ENCODE data around the gene EP400. TPM values are rescaled to one million over a fixed set of nuclear protein-coding genes. Genes with fewer than 3 reads are reported as not detected.

EP400 gene
- total RNA-seq, 1 experiment from 2014 or later = 9.7 TPM

DNA sequence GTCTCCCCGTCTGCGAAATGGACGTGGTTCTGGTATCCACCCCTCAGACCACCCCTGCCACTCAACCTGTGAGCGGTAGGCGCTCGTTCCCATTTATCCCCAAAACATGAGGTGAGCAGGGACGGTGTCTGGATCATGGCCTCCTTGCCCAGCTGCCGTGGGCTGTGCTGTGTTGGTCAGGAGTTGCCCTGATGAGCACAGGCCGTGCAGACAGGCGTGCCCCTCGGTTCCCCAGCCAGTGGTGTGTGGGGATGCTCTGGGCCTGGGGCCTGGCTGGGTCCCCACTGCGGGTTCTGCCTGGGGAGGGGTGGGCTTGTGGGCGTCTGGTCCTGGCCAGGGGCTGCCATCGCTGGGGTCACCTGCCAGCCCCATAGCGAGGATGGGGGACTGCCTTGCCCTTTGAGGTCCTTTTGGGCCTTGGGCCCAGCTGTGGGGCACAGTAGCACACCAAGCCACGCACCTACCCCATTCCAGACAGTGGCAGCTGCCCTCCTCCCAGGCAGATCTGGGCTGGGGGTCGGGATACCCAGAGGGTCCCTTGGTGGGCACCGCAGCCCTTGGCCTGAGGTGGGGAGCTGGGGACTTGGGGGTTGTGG, 31.9 kb upstream of the EP400 start:
- Histone ChIP-seq H3K9me3 (replicated peaks) (no peaks in the 10 kb centered on the region), H3K27me3 (replicated peaks) (no peaks in the 10 kb centered on the region), H3K36me3 (peaks cover 48% of the 10 kb centered on the region), H3K4me1 (replicated peaks) (peaks cover 3% of the 10 kb centered on the region), H3K27ac (no peak overlapping the region), H3K4me3 (no peak overlapping the region)
- DNase-seq (ENCODE audit: low read depth in 1 of 2, low spot score in 2 of 2) = no peak

DNA sequence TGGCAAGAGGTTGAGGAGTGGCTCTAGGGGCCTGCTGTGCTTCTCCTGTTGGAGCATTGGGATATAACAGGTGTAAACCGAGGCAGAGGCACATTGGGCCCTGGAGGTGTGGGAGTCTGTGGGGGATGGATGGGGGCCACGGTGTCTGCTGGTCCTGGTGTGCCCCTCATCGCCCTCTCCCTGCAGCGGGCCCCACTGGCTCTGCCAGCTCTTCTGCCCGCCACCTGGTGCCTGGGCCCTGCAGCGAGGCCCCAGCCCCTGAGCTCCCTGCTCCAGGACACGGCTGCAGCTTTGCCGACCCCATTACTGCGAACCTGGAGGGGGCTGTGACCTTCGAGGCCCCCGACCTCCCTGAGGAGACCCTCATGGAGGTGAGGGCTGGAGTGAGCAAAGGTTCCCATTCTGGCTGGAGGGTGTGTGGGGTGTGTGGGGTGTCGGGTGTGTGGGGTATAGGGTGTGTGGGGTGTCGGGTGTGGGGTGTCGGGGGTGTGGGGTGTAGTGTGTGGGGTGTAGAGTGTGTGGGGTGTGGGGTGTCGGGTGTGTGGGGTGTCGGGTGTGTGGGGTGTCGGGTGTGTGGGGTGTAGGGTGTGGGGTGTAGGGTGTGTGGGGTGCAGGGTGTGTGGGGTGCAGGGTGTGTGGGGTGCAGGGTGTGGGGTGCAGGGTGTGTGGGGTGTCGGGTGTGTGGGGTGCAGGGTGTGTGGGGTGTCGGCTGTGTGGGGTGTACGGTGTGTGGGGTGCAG, 31.3 kb upstream of the EP400 start:
- H3K9me3 ChIP-seq (replicated peaks) = no peaks in the 10 kb centered on the region
- no peaks in the 10 kb centered on the region for H3K27me3 ChIP-seq (replicated peaks)
- no peak overlapping the region for H3K27ac ChIP-seq
- H3K4me3 ChIP-seq = no peak overlapping the region
- peaks cover 44% of the 10 kb centered on the region for H3K36me3 ChIP-seq
- no peak for DNase-seq (ENCODE audit: low read depth in 1 of 2, low spot score in 2 of 2)
- H3K4me1 ChIP-seq (replicated peaks) = no peaks in the 10 kb centered on the region

DNA sequence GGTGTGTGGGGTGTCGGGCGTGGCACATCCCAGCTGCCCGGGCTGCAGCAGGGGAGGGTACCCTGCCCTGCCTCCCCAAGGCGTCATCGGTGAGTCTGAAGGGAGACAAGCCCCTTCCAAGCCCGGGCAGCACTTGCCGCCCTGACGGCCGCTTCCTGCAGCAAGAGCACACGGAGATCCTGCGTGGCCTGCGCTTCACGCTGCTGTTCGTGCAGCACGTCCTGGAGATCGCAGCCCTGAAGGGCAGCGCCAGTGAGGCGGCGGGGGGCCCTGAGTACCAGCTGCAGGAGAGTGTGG, 30.7 kb upstream of the EP400 start:
- Histone ChIP-seq H3K27me3 (replicated peaks) (no peaks in the 10 kb centered on the region), H3K4me3 (no peak overlapping the region), H3K9me3 (replicated peaks) (no peaks in the 10 kb centered on the region), H3K27ac (no peak overlapping the region), H3K4me1 (replicated peaks) (no peaks in the 10 kb centered on the region), H3K36me3 (peaks cover 41% of the 10 kb centered on the region)
- DNase-seq (ENCODE audit: low read depth in 1 of 2, low spot score in 2 of 2) = no peak

DNA sequence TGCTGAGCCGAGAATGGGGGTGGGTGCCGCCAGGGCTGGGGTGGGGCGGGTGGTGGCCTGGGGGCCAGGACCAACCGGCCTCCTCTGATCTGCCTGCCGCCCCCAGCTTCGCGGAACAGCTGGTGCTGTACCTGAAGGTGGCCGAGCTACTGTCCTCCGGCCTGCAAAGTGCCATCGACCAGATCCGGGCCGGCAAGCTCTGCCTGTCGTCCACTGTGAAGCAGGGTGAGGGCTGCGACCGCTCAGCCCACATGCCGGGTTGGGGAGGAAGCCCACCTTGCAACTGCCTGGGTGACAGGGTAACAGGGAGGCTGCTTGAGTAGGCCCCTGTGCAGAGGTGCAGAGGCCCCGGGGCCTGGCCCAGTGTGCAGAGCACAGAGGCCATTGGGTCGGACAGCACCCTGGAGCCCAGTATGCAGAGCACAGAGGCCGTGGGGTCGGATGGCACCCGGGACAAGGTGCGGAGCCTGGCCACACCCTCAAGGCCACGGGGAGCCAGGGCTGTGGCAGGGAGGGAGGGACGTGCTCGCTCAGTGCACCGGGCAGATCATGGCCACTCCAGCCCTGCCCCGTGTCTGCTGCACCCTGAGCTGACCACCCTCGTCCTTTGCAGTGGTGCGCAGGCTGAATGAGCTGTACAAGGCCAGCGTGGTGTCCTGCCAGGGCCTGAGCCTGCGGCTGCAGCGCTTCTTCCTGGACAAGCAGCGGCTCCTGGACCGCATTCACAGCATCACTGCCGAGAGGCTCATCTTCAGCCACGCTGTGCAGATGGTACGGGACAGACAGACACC, 30.2 kb upstream of the EP400 start:
- no peaks in the 10 kb centered on the region for H3K4me1 ChIP-seq (replicated peaks)
- H3K9me3 ChIP-seq (replicated peaks) = no peaks in the 10 kb centered on the region
- no peak overlapping the region for H3K27ac ChIP-seq
- no peak overlapping the region for H3K4me3 ChIP-seq
- no peaks in the 10 kb centered on the region for H3K27me3 ChIP-seq (replicated peaks)
- H3K36me3 ChIP-seq = peaks cover 36% of the 10 kb centered on the region
- DNase-seq (ENCODE audit: low read depth in 1 of 2, low spot score in 2 of 2) = no peak

DNA sequence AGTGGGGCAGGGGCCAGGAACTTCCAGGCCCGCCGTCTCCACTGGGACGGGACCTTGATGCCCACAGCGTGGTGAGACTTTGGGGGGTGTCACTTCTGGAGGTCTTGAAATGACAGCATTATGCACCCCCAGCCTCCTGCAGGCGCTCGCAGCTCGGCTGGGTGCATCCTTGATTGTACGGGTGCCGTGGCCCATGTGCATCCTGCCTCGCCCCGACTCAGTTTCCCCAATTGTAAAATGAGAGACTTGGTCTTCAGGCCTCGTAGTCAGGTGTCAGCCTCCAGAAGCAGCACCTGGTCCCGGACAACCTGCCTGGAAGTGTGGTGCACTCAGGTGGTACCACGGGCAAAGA, 29.6 kb upstream of the EP400 start:
- no peak for DNase-seq (ENCODE audit: low read depth in 1 of 2, low spot score in 2 of 2)
- H3K4me1 ChIP-seq (replicated peaks) = no peaks in the 10 kb centered on the region
- H3K27ac ChIP-seq = no peak overlapping the region
- H3K27me3 ChIP-seq (replicated peaks) = no peaks in the 10 kb centered on the region
- peaks cover 30% of the 10 kb centered on the region for H3K36me3 ChIP-seq
- no peaks in the 10 kb centered on the region for H3K9me3 ChIP-seq (replicated peaks)
- H3K4me3 ChIP-seq = no peak overlapping the region

DNA sequence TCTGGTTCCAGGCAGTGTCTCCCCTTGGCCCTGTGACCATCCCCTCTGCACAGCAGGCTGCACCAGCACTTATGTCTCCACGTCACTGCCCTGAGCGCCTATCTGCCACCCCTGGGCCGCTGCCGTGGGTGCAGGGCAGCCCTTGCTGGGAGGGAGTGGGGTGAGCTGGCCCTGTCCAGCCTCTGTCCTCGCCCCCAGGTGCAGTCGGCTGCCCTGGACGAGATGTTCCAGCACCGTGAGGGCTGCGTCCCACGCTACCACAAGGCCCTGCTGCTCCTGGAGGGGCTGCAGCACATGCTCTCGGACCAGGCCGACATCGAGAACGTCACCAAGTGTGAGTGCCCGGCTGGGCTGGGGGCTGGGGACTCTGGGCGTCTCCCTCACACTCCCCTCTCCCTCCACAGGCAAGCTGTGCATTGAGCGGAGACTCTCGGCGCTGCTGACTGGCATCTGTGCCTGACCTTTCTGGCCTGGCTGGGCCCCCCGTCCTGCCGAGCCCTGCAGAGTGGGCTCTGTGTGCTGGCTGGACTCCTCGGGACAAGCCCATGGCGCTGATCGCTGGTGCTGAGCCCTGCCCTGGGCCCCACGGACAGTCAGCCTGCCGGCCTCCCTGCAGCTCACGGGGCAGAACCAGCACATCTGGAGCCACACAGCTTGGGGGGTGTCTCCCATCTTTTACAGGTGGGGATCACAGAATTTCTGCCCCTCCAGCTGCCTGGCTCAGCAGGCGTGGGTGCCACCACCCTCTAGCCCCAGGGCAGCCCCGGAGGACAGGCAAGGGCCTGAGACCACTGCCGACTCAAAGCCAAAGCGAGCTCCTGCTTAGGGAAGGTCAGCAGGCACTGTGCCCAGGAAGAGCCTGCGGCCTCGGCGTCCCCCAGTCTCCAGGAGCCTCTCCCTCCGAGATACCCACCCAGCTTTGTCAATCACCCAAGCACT, 28.6 kb upstream of the EP400 start:
- Histone ChIP-seq H3K9me3 (replicated peaks) (no peaks in the 10 kb centered on the region), H3K4me1 (replicated peaks) (no peaks in the 10 kb centered on the region), H3K27me3 (replicated peaks) (no peaks in the 10 kb centered on the region), H3K4me3 (no peak overlapping the region), H3K27ac (no peak overlapping the region), H3K36me3 (peaks cover 19% of the 10 kb centered on the region)
- no peak for DNase-seq (ENCODE audit: low read depth in 1 of 2, low spot score in 2 of 2)

DNA sequence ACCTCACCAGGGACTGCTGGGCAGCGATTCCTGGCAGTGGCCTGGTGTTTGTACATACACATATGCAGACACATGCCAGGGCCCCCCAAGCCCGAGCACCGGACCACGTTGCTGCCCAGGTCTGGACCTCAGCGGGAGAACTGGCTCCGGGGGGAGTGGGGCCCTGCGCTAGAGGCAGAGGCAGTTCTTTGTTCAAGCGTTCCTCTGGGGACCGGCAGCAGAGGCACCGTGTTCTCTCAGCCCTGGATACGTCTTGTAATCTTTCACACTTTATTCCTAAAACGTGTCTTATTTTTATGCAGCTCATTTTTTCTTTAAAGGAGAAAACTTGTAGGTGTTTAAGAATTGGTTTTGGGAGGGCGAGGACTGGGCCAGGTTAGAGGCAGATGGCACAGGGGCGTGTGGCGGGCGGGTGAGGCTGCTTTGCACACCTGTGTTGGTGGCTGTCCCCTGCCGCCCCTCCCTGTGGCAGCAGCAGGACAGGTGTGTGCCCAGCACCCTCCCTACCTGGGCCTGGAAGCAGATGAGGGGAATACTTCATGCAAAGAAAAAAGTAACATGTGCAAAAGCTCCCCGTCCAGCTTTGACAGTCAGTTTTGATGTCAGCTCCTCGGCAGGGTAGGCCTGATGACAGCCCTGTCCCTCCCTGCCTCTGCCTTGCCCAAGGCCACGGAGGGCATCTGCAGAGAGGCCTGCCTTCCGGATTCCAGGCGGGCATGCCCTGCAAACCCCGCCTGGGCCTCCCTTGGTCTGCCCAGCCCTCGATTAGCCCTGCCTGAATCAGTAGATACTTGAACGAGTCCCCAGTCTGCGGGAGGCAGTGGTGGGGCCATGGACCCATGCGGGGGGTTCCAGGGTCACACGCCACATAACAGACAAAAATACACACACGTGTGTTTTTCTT, 27.6 kb upstream of the EP400 start:
- Histone ChIP-seq H3K27ac (no peak overlapping the region), H3K27me3 (replicated peaks) (no peaks in the 10 kb centered on the region), H3K36me3 (peaks cover 15% of the 10 kb centered on the region), H3K9me3 (replicated peaks) (no peaks in the 10 kb centered on the region), H3K4me3 (no peak overlapping the region), H3K4me1 (replicated peaks) (no peaks in the 10 kb centered on the region)
- DNase-seq (ENCODE audit: low read depth in 1 of 2, low spot score in 2 of 2) = no peak

DNA sequence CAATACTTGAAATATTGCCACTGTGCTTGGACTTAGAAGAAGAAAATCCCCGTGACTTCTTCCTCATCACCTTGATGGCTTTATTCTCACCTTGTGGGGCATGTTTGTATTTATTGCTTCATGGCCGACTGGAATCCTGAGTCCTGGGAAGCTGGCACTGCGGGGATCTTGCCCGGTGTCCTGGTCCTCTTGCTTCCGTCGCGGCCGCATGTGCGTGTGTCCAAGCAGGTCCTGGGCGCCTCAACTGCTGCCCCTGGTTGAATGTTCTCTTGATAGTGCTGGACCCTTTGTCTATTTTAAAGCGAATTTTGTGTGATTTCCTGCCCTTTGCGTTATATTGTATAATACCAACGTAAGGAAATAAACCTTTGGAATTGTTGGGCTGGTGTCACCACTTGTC, 27.0 kb upstream of the EP400 start:
- Histone ChIP-seq H3K4me3 (no peak overlapping the region), H3K4me1 (replicated peaks) (no peaks in the 10 kb centered on the region), H3K36me3 (peaks cover 15% of the 10 kb centered on the region), H3K27me3 (replicated peaks) (no peaks in the 10 kb centered on the region), H3K27ac (no peak overlapping the region), H3K9me3 (replicated peaks) (no peaks in the 10 kb centered on the region)
- DNase-seq (ENCODE audit: low read depth in 1 of 2, low spot score in 2 of 2) = no peak

DNA sequence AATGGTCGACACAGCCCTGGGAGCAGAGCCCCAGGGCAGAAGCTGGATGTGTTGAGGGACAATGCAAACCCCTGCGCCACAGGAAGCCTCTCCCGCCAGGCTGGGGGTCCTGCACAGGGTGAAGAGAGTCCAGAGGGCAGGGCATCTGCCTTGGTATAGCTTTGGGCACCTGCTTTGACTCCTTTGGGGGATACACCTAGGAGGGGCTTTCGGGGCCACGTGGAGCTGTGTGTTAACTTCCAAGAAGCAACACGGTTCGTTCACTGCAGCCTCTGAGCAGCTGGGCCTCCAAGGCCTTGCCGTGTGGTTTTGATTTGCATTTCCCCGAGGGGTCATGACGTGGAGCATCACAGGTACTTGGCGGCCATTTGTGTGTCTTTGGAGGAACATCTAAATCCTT, 26.5 kb upstream of the EP400 start:
- Histone ChIP-seq H3K27ac (no peak overlapping the region), H3K27me3 (replicated peaks) (no peaks in the 10 kb centered on the region), H3K9me3 (replicated peaks) (no peaks in the 10 kb centered on the region), H3K4me3 (no peak overlapping the region), H3K4me1 (replicated peaks) (0 out of 2 replicates have a peak, but pooled peaks cover 2% of the 10 kb centered on the region), H3K36me3 (peaks cover 15% of the 10 kb centered on the region)
- no peak for DNase-seq (ENCODE audit: low read depth in 1 of 2, low spot score in 2 of 2)

DNA sequence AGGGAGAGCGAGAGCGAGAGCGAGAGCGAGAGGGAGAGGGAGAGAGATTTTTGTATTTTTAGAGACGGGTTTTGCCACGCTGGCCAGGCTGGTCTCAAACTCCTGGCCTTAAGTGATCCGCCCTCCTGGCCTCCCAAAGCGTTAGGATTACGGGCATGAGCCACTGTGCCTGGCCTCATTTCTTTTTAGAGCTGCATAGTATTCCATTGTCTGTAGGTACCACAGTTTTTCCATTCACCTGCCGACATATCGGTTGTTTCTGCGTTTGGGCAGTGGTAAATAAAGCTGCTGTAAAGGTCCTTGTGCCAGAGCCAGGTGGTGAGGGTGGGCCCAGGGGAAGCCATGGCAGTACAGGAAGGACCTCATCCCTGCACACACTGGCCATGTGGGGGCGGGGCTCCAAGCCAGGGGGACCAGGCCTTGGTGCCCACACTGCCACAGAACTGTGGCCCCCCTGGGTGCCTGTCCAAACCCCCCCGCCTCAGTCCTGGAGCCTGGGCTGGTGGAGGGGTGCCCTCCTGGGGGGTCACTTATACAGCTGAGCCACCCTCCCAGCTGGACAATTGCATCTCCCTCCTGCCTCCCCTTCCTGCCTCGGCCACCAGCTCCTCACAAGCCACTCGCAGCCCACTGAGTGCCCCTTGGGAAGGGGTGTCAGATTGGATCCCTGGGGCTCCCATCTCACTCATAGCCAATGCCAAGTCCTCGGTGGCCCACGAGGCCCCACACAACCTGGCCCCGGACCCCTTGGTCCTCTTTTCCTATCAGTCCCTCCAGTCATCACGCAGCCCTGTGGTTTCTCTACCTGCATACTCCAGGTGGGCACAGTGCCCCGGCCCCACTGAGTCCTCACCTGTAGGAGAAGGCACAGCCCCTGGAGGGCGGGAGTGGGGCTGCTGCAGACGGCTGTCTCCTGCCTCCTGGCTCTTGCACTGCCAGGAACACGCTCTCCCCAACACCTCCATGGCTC, 22.3 kb upstream of the EP400 start:
- no peaks in the 10 kb centered on the region for H3K9me3 ChIP-seq (replicated peaks)
- no peak overlapping the region for H3K4me3 ChIP-seq
- no peaks in the 10 kb centered on the region for H3K27me3 ChIP-seq (replicated peaks)
- H3K36me3 ChIP-seq = peaks cover 27% of the 10 kb centered on the region
- H3K4me1 ChIP-seq (replicated peaks) = peaks cover 13% of the 10 kb centered on the region
- no peak overlapping the region for H3K27ac ChIP-seq
- DNase-seq (ENCODE audit: low read depth in 1 of 2, low spot score in 2 of 2) = no peak

DNA sequence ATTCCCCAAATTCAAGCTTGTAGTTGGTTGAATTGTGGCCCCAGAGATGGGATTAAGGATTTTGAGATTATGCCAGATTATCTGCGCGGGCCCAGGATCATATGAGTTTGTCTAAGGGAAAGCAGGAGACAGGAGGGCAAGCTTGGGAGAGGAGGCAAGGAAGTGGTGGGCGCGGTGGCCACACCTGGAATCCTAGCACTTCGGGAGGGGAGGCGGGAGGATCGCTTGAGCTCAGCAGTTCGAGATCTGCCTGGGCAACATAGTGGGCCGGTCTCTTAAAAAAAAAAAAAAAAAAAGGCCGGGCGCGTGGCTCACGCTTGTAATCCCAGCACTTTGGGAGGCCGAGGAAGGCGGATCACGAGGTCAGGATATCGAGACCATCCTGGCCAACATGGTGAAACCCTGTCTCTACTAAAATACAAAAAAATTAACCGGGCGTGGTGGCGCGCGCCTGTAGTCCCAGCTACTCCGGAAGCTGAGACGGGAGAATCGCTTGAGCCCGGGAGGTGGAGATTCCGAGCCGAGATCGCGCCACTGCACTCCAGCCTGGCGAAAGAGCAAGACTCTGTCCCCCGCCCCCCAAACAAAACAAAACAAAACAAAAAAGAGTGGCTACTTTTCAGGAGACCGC, 21.5 kb upstream of the EP400 start:
- H3K4me1 ChIP-seq (replicated peaks) = peaks cover 13% of the 10 kb centered on the region
- H3K9me3 ChIP-seq (replicated peaks) = no peaks in the 10 kb centered on the region
- H3K27ac ChIP-seq = peak overlapping the region; percentile 56; the same call in 1 of the 2 replicates
- H3K36me3 ChIP-seq = peaks cover 33% of the 10 kb centered on the region
- peak overlapping the region; percentile 75 for H3K4me3 ChIP-seq
- no peak for DNase-seq (ENCODE audit: low read depth in 1 of 2, low spot score in 2 of 2)
- no peaks in the 10 kb centered on the region for H3K27me3 ChIP-seq (replicated peaks)

Measured in SJSA1 (cell line).